Heart left ventricle (tissue), 13 donors: ENCODE results near the gene NUP62.

ENCODE experiments used
- CTCF ChIP-seq, 12 donors: fragments of 200-600 bp; sonication (generic) in 4 of 12; IDR thresholded peaks; one replicate each; pipeline versions ENCODE4 v1.5.0 to v1.8.0; 2018 to 2022; ENCODE audit warnings: antibody characterized with exemption in 12 of 12, mild to moderate bottlenecking in 5 of 12
- POLR2A ChIP-seq, 2 donors: fragments of 450-650 bp; IDR thresholded peaks; one replicate each; pipeline ENCODE4 v1.6.1; 2017; ENCODE audit warnings: antibody characterized with exemption in 2 of 2, mild to moderate bottlenecking in 2 of 2, moderate library complexity in 2 of 2
- donor health status: ischemic (EF 13 %, LVEDD 7.1; RV severe dilation, severe dysfunction).
- donor health status: DM: no; HTN: yes; CAD: no.
- donor health status: DM: no; HTN: no; CAD: no.
- donor health status: ischemic (EF 25% LVEDD 6.9; RV normal size, moderate dysfunction).
- donor health status: ischemic (EF 25% LVEDD 5.7; RV mildly dilated, moderate dysfunction).
- donor health status: ischemic (EF 35%, LVEDD 5.7; RV mildly dilated, moderate dysfunction).
- donor health status: nonischemic (EF 11% LVEDD 7.7; RV severe dilation, severe dysfunction).
- donor health status: DM: yes; HTN: yes; CAD: no.
- donor health status: PGD.
- donor health status: ischemic (EF 29% LVEDD 5.4; RV normal size, mild dysfunction).
- donor health status: nonischemic (EF 23%, LVEDD 6.1; RV moderate dilation, normal function).

- TF ChIP-seq CTCF (IDR thresholded peaks at IDR 0.05) (no peak), POLR2A (IDR thresholded peaks at IDR 0.05) (no peak)
These were observed 65.4 kb downstream of the NUP62 start for GRCh38 chr19:49863935-49864320.
